ENCODE data around the gene VPS29.
A peak's percentile ranks its signal among the peaks of the same experiment; 100 is the strongest.

VPS29 gene

GRCh38 chr12:110458756-110459155, 43.2 kb downstream of the VPS29 start:
- Histone ChIP-seq H3K4me1 (ENCODE audit: insufficient read depth, insufficient read length) (no peaks in the 10 kb centered on the region), H3K9me3 (ENCODE audit: insufficient read depth, low read length) (no peaks in the 10 kb centered on the region), H3K9ac (ENCODE audit: insufficient read length, low read depth) (no peak overlapping the region), H3K27me3 (ENCODE audit: insufficient read depth, insufficient read length) (no peaks in the 10 kb centered on the region), H3K36me3 (ENCODE audit: insufficient read depth, insufficient read length, low read length) (peaks cover 77% of the 10 kb centered on the region), H3K4me3 (ENCODE audit: insufficient read length, low read depth) (no peak overlapping the region)
- DNase-seq (ENCODE audit: low read depth, low spot score), result no peak
- no peak for TF ChIP-seq ZNF274 (IDR thresholded peaks at IDR 0.05; ENCODE audit: low read depth, low read length)

- H3K27me3 ChIP-seq (ENCODE audit: insufficient read depth, insufficient read length), result no peaks in the 10 kb centered on the region
- H3K9me3 ChIP-seq (ENCODE audit: insufficient read depth, low read length), result no peaks in the 10 kb centered on the region
- DNase-seq (ENCODE audit: low read depth, low spot score), result no peak
- H3K36me3 ChIP-seq (ENCODE audit: insufficient read depth, insufficient read length, low read length), result peaks cover 68% of the 10 kb centered on the region
- H3K4me1 ChIP-seq (ENCODE audit: insufficient read depth, insufficient read length), result no peaks in the 10 kb centered on the region
- TF ChIP-seq ZNF274 (IDR thresholded peaks at IDR 0.05; ENCODE audit: low read depth, low read length) (no peak), SUZ12 (IDR thresholded peaks at IDR 0.05; ENCODE audit: extremely low read depth, insufficient read depth, insufficient read length) (no peak), YY1 (IDR thresholded peaks at IDR 0.05; ENCODE audit: insufficient read depth, insufficient read length) (no peak)
- H3K9ac ChIP-seq (ENCODE audit: insufficient read length, low read depth), result no peak overlapping the region
- H3K4me3 ChIP-seq (ENCODE audit: insufficient read length, low read depth), result no peak overlapping the region
Observed at GRCh38 chr12:110453569-110454296, 48.2 kb downstream of the VPS29 start.

GRCh38 chr12:110451263-110451662, 50.6 kb downstream of the VPS29 start:
- no peaks in the 10 kb centered on the region for H3K27me3 ChIP-seq (ENCODE audit: insufficient read depth, insufficient read length)
- TF ChIP-seq SUZ12 (IDR thresholded peaks at IDR 0.05; ENCODE audit: extremely low read depth, insufficient read depth, insufficient read length) (no peak), YY1 (IDR thresholded peaks at IDR 0.05; ENCODE audit: insufficient read depth, insufficient read length) (no peak), ZNF274 (IDR thresholded peaks at IDR 0.05; ENCODE audit: low read depth, low read length) (no peak)
- no peak for DNase-seq (ENCODE audit: low read depth, low spot score)
- H3K36me3 ChIP-seq (ENCODE audit: insufficient read depth, insufficient read length, low read length), result peaks cover 68% of the 10 kb centered on the region
- no peak overlapping the region for H3K4me3 ChIP-seq (ENCODE audit: insufficient read length, low read depth)
- no peaks in the 10 kb centered on the region for H3K9me3 ChIP-seq (ENCODE audit: insufficient read depth, low read length)
- H3K4me1 ChIP-seq (ENCODE audit: insufficient read depth, insufficient read length), result peaks cover 4% of the 10 kb centered on the region
- no peak overlapping the region for H3K9ac ChIP-seq (ENCODE audit: insufficient read length, low read depth)

- Histone ChIP-seq H3K4me3 (ENCODE audit: insufficient read length, low read depth) (peak within 1 kb of the TSS; percentile 76), H3K9ac (ENCODE audit: insufficient read length, low read depth) (peak within 1 kb of the TSS; percentile 89), H3K27me3 (ENCODE audit: insufficient read depth, insufficient read length) (no peaks in the 10 kb centered on the region), H3K36me3 (ENCODE audit: insufficient read depth, insufficient read length, low read length) (peaks cover 62% of the 10 kb centered on the region), H3K9me3 (ENCODE audit: insufficient read depth, low read length) (no peaks in the 10 kb centered on the region), H3K4me1 (ENCODE audit: insufficient read depth, insufficient read length) (peaks cover 4% of the 10 kb centered on the region)
- TF ChIP-seq YY1 (IDR thresholded peaks at IDR 0.05; ENCODE audit: insufficient read depth, insufficient read length), result no peak
- TF ChIP-seq ZNF274 (IDR thresholded peaks at IDR 0.05; ENCODE audit: low read depth, low read length), result no peak
- TF ChIP-seq SUZ12 (IDR thresholded peaks at IDR 0.05; ENCODE audit: extremely low read depth, insufficient read depth, insufficient read length), result no peak
- peak; percentile 92 for DNase-seq (ENCODE audit: low read depth, low spot score)
Observed at GRCh38 chr12:110449799-110450497, 52.0 kb downstream of the VPS29 start, which contains the start of gene ARPC3. ARPC3 (minus strand) TSS chr12:110450337; CDS start chr12:110450260, 77 bp downstream.

GRCh38 chr12:110444455-110444854, 57.5 kb downstream of the VPS29 start:
- no peaks in the 10 kb centered on the region for H3K9me3 ChIP-seq (ENCODE audit: insufficient read depth, low read length)
- H3K9ac ChIP-seq (ENCODE audit: insufficient read length, low read depth), result no peak overlapping the region
- H3K36me3 ChIP-seq (ENCODE audit: insufficient read depth, insufficient read length, low read length), result peaks cover 65% of the 10 kb centered on the region
- H3K4me3 ChIP-seq (ENCODE audit: insufficient read length, low read depth), result no peak overlapping the region
- DNase-seq (ENCODE audit: low read depth, low spot score), result no peak
- TF ChIP-seq YY1 (IDR thresholded peaks at IDR 0.05; ENCODE audit: insufficient read depth, insufficient read length), result no peak
- no peak for TF ChIP-seq ZNF274 (IDR thresholded peaks at IDR 0.05; ENCODE audit: low read depth, low read length)
- no peak for TF ChIP-seq SUZ12 (IDR thresholded peaks at IDR 0.05; ENCODE audit: extremely low read depth, insufficient read depth, insufficient read length)
- H3K4me1 ChIP-seq (ENCODE audit: insufficient read depth, insufficient read length), result peaks cover 4% of the 10 kb centered on the region
- H3K27me3 ChIP-seq (ENCODE audit: insufficient read depth, insufficient read length), result no peaks in the 10 kb centered on the region

Data from NT2/D1 (cell line).